Kidney epithelial cell (primary cell): ENCODE data around the gene TFIP11. TPM values are rescaled to one million over a fixed set of nuclear protein-coding genes. Genes with fewer than 3 reads are reported as not detected.

Experiments used
- DNase-seq: peaks from one replicate; pipeline ENCODE4 v3.0.0-alpha.2; 2010; ENCODE audit warnings: low read depth
- H3K27me3 ChIP-seq: 2 replicates; pipeline ENCODE4 v1.6.0; 2011; ENCODE audit warnings: low read length; ENCODE audit not compliant: control insufficient read depth, insufficient read depth
- H3K36me3 ChIP-seq: 2 replicates; pipeline ENCODE4 v1.5.1; 2011; ENCODE audit warnings: low read length; ENCODE audit not compliant: control insufficient read depth, insufficient read depth
- H3K4me3 ChIP-seq: 2 replicates; pipeline ENCODE4 v1.5.1; 2011; ENCODE audit warnings: low read depth, mild to moderate bottlenecking, control low read depth, low read length
- CTCF ChIP-seq: IDR thresholded peaks from 2 replicates; pipeline ENCODE4 v1.5.1; 2011; ENCODE audit warnings: mild to moderate bottlenecking, moderate library complexity, low read length, control low read depth, inconsistent platforms; ENCODE audit not compliant: insufficient read depth, poor library complexity, severe bottlenecking
- total RNA-seq: library from RNA; depleted of rRNA; stranded (reverse); fragments of >200 nt; gene quantifications from 2 replicates; pipeline ENCODE4 v1.2.3, GENCODE V29; 2015

The TFIP11 gene
- total RNA-seq, 1 donor from 2014 or later: 45.8 TPM

GRCh38 chr22:26447584-26448329 is 64.5 kb downstream of the TFIP11 start:
- Histone ChIP-seq H3K4me3 (no peak overlapping the region), H3K27me3 (no peaks in the 10 kb centered on the region), H3K36me3 (no peaks in the 10 kb centered on the region)
- no peak for TF ChIP-seq CTCF
- DNase-seq: no peak

GRCh38 chr22:26446808-26447515 is 65.3 kb downstream of the TFIP11 start:
- TF ChIP-seq CTCF: no peak
- no peaks in the 10 kb centered on the region for H3K36me3 ChIP-seq
- no peaks in the 10 kb centered on the region for H3K27me3 ChIP-seq
- no peak overlapping the region for H3K4me3 ChIP-seq
- no peak for DNase-seq

- DNase-seq: no peak
- no peak for TF ChIP-seq CTCF
- H3K27me3 ChIP-seq: no peaks in the 10 kb centered on the region
- no peaks in the 10 kb centered on the region for H3K36me3 ChIP-seq
- no peak overlapping the region for H3K4me3 ChIP-seq
These were observed 66.5 kb downstream of the TFIP11 start for GRCh38 chr22:26445577-26446275.

GRCh38 chr22:26444777-26445176 is 67.5 kb downstream of the TFIP11 start:
- DNase-seq: no peak
- no peak for TF ChIP-seq CTCF

GRCh38 chr22:26443901-26444690 is 68.2 kb downstream of the TFIP11 start:
- no peak for TF ChIP-seq CTCF
- Histone ChIP-seq H3K36me3 (no peaks in the 10 kb centered on the region), H3K4me3 (no peak overlapping the region), H3K27me3 (no peaks in the 10 kb centered on the region)
- no peak for DNase-seq

More at GRCh38 chr22:26444777-26445176, 67.5 kb downstream of the TFIP11 start:
- no peaks in the 10 kb centered on the region for H3K27me3 ChIP-seq
- no peaks in the 10 kb centered on the region for H3K36me3 ChIP-seq
- H3K4me3 ChIP-seq: no peak overlapping the region
